HepG2 (cell line): ENCODE data around the gene SOS2. TPM values are rescaled to one million over a fixed set of nuclear protein-coding genes. Genes with fewer than 3 reads are reported as not detected.

Source experiments
- ATAC-seq: fragments of 200-7000 bp; cut with Tn5 transposase; 3 replicates; pipeline ENCODE4 v1.9.1; 2020; ENCODE audit warnings: mild to moderate bottlenecking, moderate library complexity
- BruUV-seq: library from RNA; stranded (reverse); fragments of 400-500 nt; replicated peaks from 2 replicates; lab custom pipeline; 2021; lab: Mats Ljungman, UMichigan
- CTCF ChIA-PET: fragments of 300-600 bp; formaldehyde crosslinking; extraction: SDS; loops from one replicate; lab custom pipeline; 2021; ENCODE audit warnings: low total read pairs, inconsistent platforms, low intra/inter-chr PET ratio; lab: Yijun Ruan, JAX
- POLR2A ChIA-PET: fragments of 350-600 bp; sonication (Branson Sonifier 250); formaldehyde crosslinking; loops from one replicate; lab custom pipeline; 2020; ENCODE audit warnings: antibody characterized with exemption, inconsistent platforms; lab: Yijun Ruan, JAX
- DNase-seq: peaks from one replicate; pipeline ENCODE4 v3.0.0-alpha.2; 2015; ENCODE audit warnings: low spot score
- FAIRE-seq: peaks from 3 replicates; lab custom pipeline; 2011; peaks lifted over from hg19 to GRCh38; lab: Jason Lieb, UNC
- H2AFZ ChIP-seq: one replicate; pipeline ENCODE4 v1.6.1; 2011; ENCODE audit warnings: low read length, inconsistent platforms
- H3K27ac ChIP-seq: fragments of 300-600 bp; 3 replicates; pipeline ENCODE4 v1.8.0; 2011; ENCODE audit warnings: mixed run types, mild to moderate bottlenecking, mixed read lengths, low read length, inconsistent platforms; ENCODE audit not compliant: insufficient read depth; ENCODE audit errors: extremely low read length
- H3K27me3 ChIP-seq, 2 experiments: fragments of 200-600 bp in 1 of 2; 2 replicates in 1 of 2; 3 replicates in 1 of 2; pipeline versions ENCODE4 v1.6.0 to v1.8.0; 2011; ENCODE audit warnings: low read length in 2 of 2, mild to moderate bottlenecking in 2 of 2, moderate library complexity in 2 of 2, inconsistent platforms in 1 of 2; ENCODE audit not compliant: insufficient read depth in 2 of 2, control insufficient read depth in 1 of 2
- H3K36me3 ChIP-seq, 2 experiments: fragments of 200-600 bp in 1 of 2; replicated peaks in 1 of 2; 2 replicates in 1 of 2; 3 replicates in 1 of 2; pipeline versions ENCODE4 v1.5.1 to v1.8.0; 2011; ENCODE audit warnings: low read length in 2 of 2, inconsistent platforms in 1 of 2; ENCODE audit not compliant: insufficient read depth in 2 of 2, control insufficient read depth in 1 of 2
- H3K4me1 ChIP-seq: 2 replicates; pipeline ENCODE4 v1.5.1; 2012; ENCODE audit warnings: low read length, inconsistent platforms; ENCODE audit not compliant: insufficient read depth
- H3K4me2 ChIP-seq: 2 replicates; pipeline ENCODE4 v1.6.0; 2011; ENCODE audit warnings: low read depth, low read length, inconsistent platforms
- H3K4me3 ChIP-seq, 3 experiments: fragments of 200-600 bp in 1 of 3; sonication (generic), shearing (Covaris generic) in 1 of 3; replicated peaks in 1 of 3; 2 replicates each; pipeline ENCODE4 v1.5.1; 2011 to 2016; ENCODE audit warnings: low read length in 3 of 3, inconsistent platforms in 2 of 3, low read depth in 2 of 3, mild to moderate bottlenecking in 2 of 3, control low read depth in 1 of 3, mixed read lengths in 1 of 3; ENCODE audit not compliant: insufficient read depth in 1 of 3
- H3K79me2 ChIP-seq: one replicate; pipeline ENCODE4 v1.6.1; 2011; ENCODE audit warnings: low read length, inconsistent platforms; ENCODE audit not compliant: insufficient read depth
- H3K9ac ChIP-seq: 2 replicates; pipeline ENCODE4 v1.6.0; 2011; ENCODE audit warnings: mild to moderate bottlenecking, low read depth, low read length, inconsistent platforms; ENCODE audit not compliant: insufficient read depth
- H3K9me3 ChIP-seq: 2 replicates; pipeline ENCODE4 v1.5.1; 2012; ENCODE audit warnings: mild to moderate bottlenecking, low read length
- H4K20me1 ChIP-seq: 2 replicates; pipeline ENCODE4 v1.6.0; 2011; ENCODE audit warnings: inconsistent platforms, mild to moderate bottlenecking, low read length, moderate library complexity; ENCODE audit not compliant: insufficient read depth
- EHMT2 ChIP-seq: fragments of 200-600 bp; sonication (generic); IDR thresholded peaks from 2 replicates; pipeline ENCODE4 v1.7.0; 2017; ENCODE audit warnings: antibody characterized with exemption, low read depth, low read length, borderline replicate concordance
- GLI4 ChIP-seq: sonication (generic); formaldehyde crosslinking; IDR thresholded peaks from 2 replicates; pipeline ENCODE4 v1.5.1; 2020; ENCODE audit warnings: missing genetic modification reagents, mild to moderate bottlenecking, moderate library complexity, borderline replicate concordance
- MAFF ChIP-seq: IDR thresholded peaks from 2 replicates; pipeline ENCODE4 v1.6.1; 2011; ENCODE audit warnings: low read depth, low read length, improper control_type of control experiment
- MAFK ChIP-seq, 2 experiments: IDR thresholded peaks in 1 of 2; conservative IDR thresholded peaks in 1 of 2; 2 replicates each; pipeline ENCODE4 v1.6.1; 2011; ENCODE audit warnings: improper control_type of control experiment in 2 of 2, low read length in 2 of 2
- RFXAP ChIP-seq: sonication (generic); formaldehyde crosslinking; IDR thresholded peaks from 2 replicates; pipeline ENCODE4 v1.4.0; 2020; ENCODE audit warnings: missing genetic modification reagents, borderline replicate concordance
- ZNF263 ChIP-seq: sonication (generic); formaldehyde crosslinking; IDR thresholded peaks from 2 replicates; pipeline ENCODE4 v1.4.0; 2020; ENCODE audit warnings: missing genetic modification reagents
- ZNF629 ChIP-seq: sonication (generic); formaldehyde crosslinking; conservative IDR thresholded peaks from 2 replicates; pipeline ENCODE4 v1.5.0; 2020; ENCODE audit warnings: missing genetic modification reagents
- WGBS: methylation state at CpG from one replicate; pipeline ENCODE4 v1.1.6; 2017; ENCODE audit warnings: low lambda C conversion rate; 5-methylcytosine and 5-hydroxymethylcytosine counted together
- in situ Hi-C: cut with HindIII; loops from 2 replicates; pipeline ENCODE4 v1.10.0; 2017; ENCODE audit warnings: low pct_unique_long_range_greater_than_20kb; ENCODE audit not compliant: extremely low pct_ligation_motif_present
- intact Hi-C: fragments of 100-400 bp; cut with micrococcal nuclease; formaldehyde crosslinking; loops from one replicate; pipeline ENCODE4 v1.10.0; 2022; ENCODE audit not compliant: unreplicated experiment
- polyA plus RNA-seq, 8 experiments: library from polyadenylated mRNA; depleted of rRNA in 3 of 8; stranded (reverse) in 7 of 8; unstranded in 1 of 8; fragments of >200 nt; fragmentation: Illumina TruSeq in 4 of 8; extraction: Trizol in 4 of 8; gene quantifications; 2 replicates each; pipeline versions ENCODE4 v1.2.1 to v1.2.3, GENCODE V29; 2011 to 2016; ENCODE audit warnings: low read depth in 4 of 8, missing spikeins in 1 of 8, mixed read lengths in 1 of 8; ENCODE audit not compliant: insufficient read depth in 1 of 8
- total RNA-seq, 5 experiments: library from RNA; depleted of rRNA; stranded (reverse); fragments of >200 nt; fragmentation: Illumina TruSeq; extraction: Trizol; gene quantifications; 2 replicates each; pipeline ENCODE4 v1.2.3, GENCODE V29; 2016; ENCODE audit warnings: low read depth in 1 of 5
- TF ChIP-seq, protein P1 (sequence below): sonication (generic); formaldehyde crosslinking; IDR thresholded peaks from 2 replicates; pipeline ENCODE4 v1.4.0; 2020; ENCODE audit warnings: missing genetic modification reagents, mild to moderate bottlenecking, borderline replicate concordance
- TF ChIP-seq, protein P2 (sequence below): sonication (generic); formaldehyde crosslinking; IDR thresholded peaks from 2 replicates; pipeline ENCODE4 v1.4.0; 2020; ENCODE audit warnings: mild to moderate bottlenecking, missing genetic modification reagents
- TF ChIP-seq, protein P3 (sequence below): sonication (generic); formaldehyde crosslinking; IDR thresholded peaks from 2 replicates; pipeline ENCODE4 v1.4.0; 2020; ENCODE audit warnings: missing genetic modification reagents, mild to moderate bottlenecking, borderline replicate concordance
- TF ChIP-seq, protein P4 (sequence below): sonication (generic); formaldehyde crosslinking; IDR thresholded peaks from 2 replicates; pipeline ENCODE4 v1.4.0; 2020; ENCODE audit warnings: mild to moderate bottlenecking, low read depth, missing genetic modification reagents

Gene SOS2
- total and polyA plus RNA-seq, 2 of the 13 experiments (the other 11 are each of a cell fraction or from before 2014, with no cell fraction given) = 9.3 to 12.1 TPM

DNA sequence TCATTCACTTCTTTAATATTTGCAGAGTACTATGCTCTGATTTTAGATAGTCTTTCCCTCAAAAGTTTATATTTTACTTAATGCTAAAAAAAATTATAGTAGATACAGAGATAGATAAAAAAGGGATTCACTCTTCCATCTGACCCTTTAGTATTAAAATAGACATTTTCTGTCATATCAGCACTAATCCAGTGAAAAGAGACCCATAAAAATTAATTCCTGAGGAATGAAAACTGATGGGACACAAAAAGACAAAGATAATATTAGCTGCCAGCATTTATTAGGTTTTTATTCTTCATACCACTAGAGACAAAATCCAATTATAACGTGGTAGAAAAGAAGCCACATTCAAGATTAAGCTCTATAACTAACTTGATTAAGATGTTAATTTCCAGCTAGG is 45.3 kb downstream of the SOS2 start:
- CTCF ChIA-PET = no interaction called here
- ATAC-seq = no peak
- DNase-seq = no peak
- no peak overlapping the region for H3K4me3 ChIP-seq
- WGBS = 93% methylated on average over 1 of the region's 1 CpG
- POLR2A ChIA-PET = no interaction called here
- no peak overlapping the region for H3K27ac ChIP-seq
- no peaks in the 10 kb centered on the region for H4K20me1 ChIP-seq
- intact Hi-C loops (no loop called here), in situ Hi-C loops (no loop called here)
- H3K9me3 ChIP-seq = no peaks in the 10 kb centered on the region
- no peaks in the 10 kb centered on the region for H3K4me1 ChIP-seq
- H3K4me2 ChIP-seq = no peak overlapping the region
- peaks cover 2 to 11% of the 10 kb centered on the region in 2 experiments; a peak in 2 of 5 replicates for H3K36me3 ChIP-seq
- no peak overlapping the region for H3K9ac ChIP-seq
- BruUV-seq = no TSS peak
- no peaks in the 10 kb centered on the region for H3K27me3 ChIP-seq
- no peaks in the 10 kb centered on the region for H3K79me2 ChIP-seq
- FAIRE-seq = no peak
- no peak overlapping the region for H2AFZ ChIP-seq
- TF ChIP-seq GLI4 (CRISPR knock-in tag) (no peak), ZNF629 (CRISPR knock-in tag) (no peak), MAFF (peak; percentile 79), MAFK (conservative IDR thresholded peaks at IDR 0.05 in 1 of 2, IDR thresholded peaks at IDR 0.05 in 1 of 2; ENCODE audit: low read length in 2 of 2) (peak; percentile 77 to 87), ZNF263 (CRISPR knock-in tag) (no peak), RFXAP (CRISPR knock-in tag) (no peak), EHMT2 (no peak)
- TF ChIP-seq, protein P1, sequence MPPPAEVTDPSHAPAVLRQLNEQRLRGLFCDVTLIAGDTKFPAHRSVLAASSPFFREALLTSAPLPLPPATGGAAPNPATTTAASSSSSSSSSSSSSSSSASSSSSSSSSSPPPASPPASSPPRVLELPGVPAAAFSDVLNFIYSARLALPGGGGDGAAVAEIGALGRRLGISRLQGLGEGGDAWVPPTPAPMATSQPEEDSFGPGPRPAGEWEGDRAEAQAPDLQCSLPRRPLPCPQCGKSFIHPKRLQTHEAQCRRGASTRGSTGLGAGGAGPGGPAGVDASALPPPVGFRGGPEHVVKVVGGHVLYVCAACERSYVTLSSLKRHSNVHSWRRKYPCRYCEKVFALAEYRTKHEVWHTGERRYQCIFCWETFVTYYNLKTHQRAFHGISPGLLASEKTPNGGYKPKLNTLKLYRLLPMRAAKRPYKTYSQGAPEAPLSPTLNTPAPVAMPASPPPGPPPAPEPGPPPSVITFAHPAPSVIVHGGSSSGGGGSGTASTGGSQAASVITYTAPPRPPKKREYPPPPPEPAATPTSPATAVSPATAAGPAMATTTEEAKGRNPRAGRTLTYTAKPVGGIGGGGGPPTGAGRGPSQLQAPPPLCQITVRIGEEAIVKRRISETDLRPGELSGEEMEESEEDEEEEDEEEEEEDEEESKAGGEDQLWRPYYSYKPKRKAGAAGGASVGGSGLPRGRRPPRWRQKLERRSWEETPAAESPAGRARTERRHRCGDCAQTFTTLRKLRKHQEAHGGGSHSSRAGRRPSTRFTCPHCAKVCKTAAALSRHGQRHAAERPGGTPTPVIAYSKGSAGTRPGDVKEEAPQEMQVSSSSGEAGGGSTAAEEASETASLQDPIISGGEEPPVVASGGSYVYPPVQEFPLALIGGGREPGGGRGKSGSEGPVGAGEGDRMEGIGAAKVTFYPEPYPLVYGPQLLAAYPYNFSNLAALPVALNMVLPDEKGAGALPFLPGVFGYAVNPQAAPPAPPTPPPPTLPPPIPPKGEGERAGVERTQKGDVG = no peak
- TF ChIP-seq, protein P2, sequence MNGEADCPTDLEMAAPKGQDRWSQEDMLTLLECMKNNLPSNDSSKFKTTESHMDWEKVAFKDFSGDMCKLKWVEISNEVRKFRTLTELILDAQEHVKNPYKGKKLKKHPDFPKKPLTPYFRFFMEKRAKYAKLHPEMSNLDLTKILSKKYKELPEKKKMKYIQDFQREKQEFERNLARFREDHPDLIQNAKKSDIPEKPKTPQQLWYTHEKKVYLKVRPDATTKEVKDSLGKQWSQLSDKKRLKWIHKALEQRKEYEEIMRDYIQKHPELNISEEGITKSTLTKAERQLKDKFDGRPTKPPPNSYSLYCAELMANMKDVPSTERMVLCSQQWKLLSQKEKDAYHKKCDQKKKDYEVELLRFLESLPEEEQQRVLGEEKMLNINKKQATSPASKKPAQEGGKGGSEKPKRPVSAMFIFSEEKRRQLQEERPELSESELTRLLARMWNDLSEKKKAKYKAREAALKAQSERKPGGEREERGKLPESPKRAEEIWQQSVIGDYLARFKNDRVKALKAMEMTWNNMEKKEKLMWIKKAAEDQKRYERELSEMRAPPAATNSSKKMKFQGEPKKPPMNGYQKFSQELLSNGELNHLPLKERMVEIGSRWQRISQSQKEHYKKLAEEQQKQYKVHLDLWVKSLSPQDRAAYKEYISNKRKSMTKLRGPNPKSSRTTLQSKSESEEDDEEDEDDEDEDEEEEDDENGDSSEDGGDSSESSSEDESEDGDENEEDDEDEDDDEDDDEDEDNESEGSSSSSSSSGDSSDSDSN (CRISPR knock-in tag) = no peak
- TF ChIP-seq, protein P3, sequence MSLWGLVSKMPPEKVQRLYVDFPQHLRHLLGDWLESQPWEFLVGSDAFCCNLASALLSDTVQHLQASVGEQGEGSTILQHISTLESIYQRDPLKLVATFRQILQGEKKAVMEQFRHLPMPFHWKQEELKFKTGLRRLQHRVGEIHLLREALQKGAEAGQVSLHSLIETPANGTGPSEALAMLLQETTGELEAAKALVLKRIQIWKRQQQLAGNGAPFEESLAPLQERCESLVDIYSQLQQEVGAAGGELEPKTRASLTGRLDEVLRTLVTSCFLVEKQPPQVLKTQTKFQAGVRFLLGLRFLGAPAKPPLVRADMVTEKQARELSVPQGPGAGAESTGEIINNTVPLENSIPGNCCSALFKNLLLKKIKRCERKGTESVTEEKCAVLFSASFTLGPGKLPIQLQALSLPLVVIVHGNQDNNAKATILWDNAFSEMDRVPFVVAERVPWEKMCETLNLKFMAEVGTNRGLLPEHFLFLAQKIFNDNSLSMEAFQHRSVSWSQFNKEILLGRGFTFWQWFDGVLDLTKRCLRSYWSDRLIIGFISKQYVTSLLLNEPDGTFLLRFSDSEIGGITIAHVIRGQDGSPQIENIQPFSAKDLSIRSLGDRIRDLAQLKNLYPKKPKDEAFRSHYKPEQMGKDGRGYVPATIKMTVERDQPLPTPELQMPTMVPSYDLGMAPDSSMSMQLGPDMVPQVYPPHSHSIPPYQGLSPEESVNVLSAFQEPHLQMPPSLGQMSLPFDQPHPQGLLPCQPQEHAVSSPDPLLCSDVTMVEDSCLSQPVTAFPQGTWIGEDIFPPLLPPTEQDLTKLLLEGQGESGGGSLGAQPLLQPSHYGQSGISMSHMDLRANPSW (CRISPR knock-in tag) = no peak
- TF ChIP-seq, protein P4, sequence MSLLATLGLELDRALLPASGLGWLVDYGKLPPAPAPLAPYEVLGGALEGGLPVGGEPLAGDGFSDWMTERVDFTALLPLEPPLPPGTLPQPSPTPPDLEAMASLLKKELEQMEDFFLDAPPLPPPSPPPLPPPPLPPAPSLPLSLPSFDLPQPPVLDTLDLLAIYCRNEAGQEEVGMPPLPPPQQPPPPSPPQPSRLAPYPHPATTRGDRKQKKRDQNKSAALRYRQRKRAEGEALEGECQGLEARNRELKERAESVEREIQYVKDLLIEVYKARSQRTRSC (CRISPR knock-in tag) = no peak
